Endothelial cell of umbilical vein (primary cell): ENCODE data around the gene AFG1L. TPM values are rescaled to one million over a fixed set of nuclear protein-coding genes. Genes with fewer than 3 reads are reported as not detected.

Experiments used
- BruUV-seq: library from RNA; stranded (reverse); fragments of 400-500 nt; replicated peaks from 2 replicates; lab custom pipeline; 2021; lab: Mats Ljungman, UMichigan
- CTCF ChIA-PET: fragments of 300-600, 350-600 bp; sonication (Branson Sonifier 250); formaldehyde crosslinking; loops from one replicate; lab custom pipeline; 2021; ENCODE audit warnings: antibody characterized with exemption, inconsistent platforms; lab: Charles Lee
- POLR2A ChIA-PET: fragments of 300-600, 350-600 bp; sonication (Branson Sonifier 250); formaldehyde crosslinking; loops from one replicate; lab custom pipeline; 2021; ENCODE audit warnings: antibody characterized with exemption, inconsistent platforms; lab: Charles Lee
- DNase-seq: peaks from one replicate; pipeline ENCODE4 v3.0.0-alpha.2; 2011; ENCODE audit warnings: low read depth, low spot score
- FAIRE-seq: peaks from 2 replicates; lab custom pipeline; 2011; peaks lifted over from hg19 to GRCh38; lab: Jason Lieb, UNC
- H2AFZ ChIP-seq: 2 replicates; pipeline ENCODE4 v1.6.0; 2012; ENCODE audit warnings: low read depth, low read length, control low read depth, inconsistent platforms
- H3K27ac ChIP-seq: 2 replicates; pipeline ENCODE4 v1.5.1; 2011; ENCODE audit warnings: low read depth, mild to moderate bottlenecking, control low read depth, low read length, moderate library complexity; ENCODE audit not compliant: insufficient read depth
- H3K27me3 ChIP-seq, 2 experiments: 2 replicates each; pipeline versions ENCODE4 v1.6.0 to v1.6.1; 2011; ENCODE audit warnings: low read length in 2 of 2, mixed read lengths in 1 of 2; ENCODE audit not compliant: control insufficient read depth in 2 of 2, insufficient read depth in 2 of 2
- H3K36me3 ChIP-seq, 2 experiments: 2 replicates in 1 of 2; 3 replicates in 1 of 2; pipeline ENCODE4 v1.5.1; 2011; ENCODE audit warnings: low read length in 2 of 2, mild to moderate bottlenecking in 1 of 2, moderate library complexity in 1 of 2; ENCODE audit not compliant: control insufficient read depth in 2 of 2, insufficient read depth in 2 of 2; ENCODE audit errors: extremely low read depth in 1 of 2
- H3K4me1 ChIP-seq: 3 replicates; pipeline ENCODE4 v1.5.1; 2011; ENCODE audit warnings: mild to moderate bottlenecking, low read length; ENCODE audit not compliant: control insufficient read depth, insufficient read depth; ENCODE audit errors: extremely low read depth
- H3K4me2 ChIP-seq: 2 replicates; pipeline ENCODE4 v1.6.1; 2011; ENCODE audit warnings: low read length, control low read depth, mixed read lengths; ENCODE audit not compliant: insufficient read depth
- H3K4me3 ChIP-seq, 3 experiments: fragments of 200-600 bp in 1 of 3; sonication (generic), shearing (Covaris generic) in 1 of 3; replicated peaks in 1 of 3; 2 replicates each; pipeline ENCODE4 v1.5.1; 2011 to 2016; ENCODE audit warnings: control low read depth in 3 of 3, low read length in 3 of 3, mild to moderate bottlenecking in 2 of 3, inconsistent platforms in 1 of 3, low read depth in 1 of 3, moderate library complexity in 1 of 3; ENCODE audit not compliant: insufficient read depth in 1 of 3
- H3K79me2 ChIP-seq: 2 replicates; pipeline ENCODE4 v1.6.0; 2012; ENCODE audit warnings: low read length, inconsistent platforms; ENCODE audit not compliant: control insufficient read depth, insufficient read depth
- H3K9ac ChIP-seq: replicated peaks from 2 replicates; pipeline ENCODE3; 2011; ENCODE audit warnings: low read length, control low read depth; ENCODE audit not compliant: insufficient read depth; ENCODE audit errors: extremely low read depth
- H3K9me1 ChIP-seq: replicated peaks from 3 replicates; pipeline ENCODE4 v1.6.0; 2011; ENCODE audit warnings: mild to moderate bottlenecking, low read length; ENCODE audit not compliant: control insufficient read depth, insufficient read depth; ENCODE audit errors: extremely low read depth
- H3K9me3 ChIP-seq: replicated peaks from 2 replicates; pipeline ENCODE4 v1.5.1; 2012; ENCODE audit warnings: low read length, inconsistent platforms; ENCODE audit not compliant: control insufficient read depth, insufficient read depth
- H4K20me1 ChIP-seq: replicated peaks from 2 replicates; pipeline ENCODE3; 2011; ENCODE audit warnings: mild to moderate bottlenecking, low read length; ENCODE audit not compliant: control insufficient read depth, insufficient read depth; ENCODE audit errors: extremely low read depth
- EZH2 ChIP-seq: IDR thresholded peaks from 2 replicates; pipeline ENCODE4 v1.6.1; 2012; ENCODE audit warnings: borderline replicate concordance, low read depth, mild to moderate bottlenecking, moderate library complexity, low read length, inconsistent platforms; ENCODE audit not compliant: severe bottlenecking
- GATA2 ChIP-seq: IDR thresholded peaks from 2 replicates; pipeline ENCODE4 v1.7.0; 2011; ENCODE audit warnings: low read depth, mild to moderate bottlenecking, moderate library complexity, mixed read lengths, low read length; ENCODE audit not compliant: insufficient read length, insufficient read depth
- JUN ChIP-seq: IDR thresholded peaks from 2 replicates; pipeline ENCODE4 v1.6.1; 2011; ENCODE audit warnings: borderline replicate concordance, low read depth; ENCODE audit not compliant: insufficient read length, insufficient read depth
- MAX ChIP-seq: IDR thresholded peaks from 2 replicates; pipeline ENCODE4 v1.6.1; 2011; ENCODE audit not compliant: insufficient read depth, insufficient read length
- MYC ChIP-seq: IDR thresholded peaks from one replicate; pipeline ENCODE4 v1.6.1; 2011; ENCODE audit warnings: mild to moderate bottlenecking, low read depth, low read length
- POLR2AphosphoS5 ChIP-seq: IDR thresholded peaks from 2 replicates; pipeline ENCODE4 v1.6.1; 2012; ENCODE audit warnings: low read depth, mild to moderate bottlenecking, control low read depth, low read length, moderate library complexity; ENCODE audit not compliant: insufficient read depth
- dilution Hi-C: fragments of 300-500 bp; cut with MboI; formaldehyde crosslinking; loops from one replicate; pipeline ENCODE4 v1.15.0; 2019; ENCODE audit warnings: low sequenced_read_pairs; ENCODE audit not compliant: extremely low pct_ligation_motif_present
- intact Hi-C: fragments of 100-400 bp; cut with micrococcal nuclease; formaldehyde crosslinking; loops from one replicate; pipeline ENCODE4 v1.10.0; 2022
- polyA plus RNA-seq, 4 experiments: library from polyadenylated mRNA; depleted of rRNA in 3 of 4; stranded (reverse) in 3 of 4; unstranded in 1 of 4; fragments of >200 nt; gene quantifications; 2 replicates each; pipeline versions ENCODE4 v1.2.1 to v1.2.3, GENCODE V29; 2011 to 2012; ENCODE audit warnings: missing spikeins in 1 of 4
- total RNA-seq: library from RNA; stranded (reverse); gene quantifications from 2 replicates; pipeline ENCODE4 v1.2.3, GENCODE V29; 2021
- TF ChIP-seq, protein P1 (sequence below), 2 donors: IDR thresholded peaks; 1 replicate in 1 of 2; 2 replicates in 1 of 2; pipeline ENCODE4 v1.5.1; 2011; ENCODE audit warnings: low read length in 2 of 2, mild to moderate bottlenecking in 2 of 2, moderate library complexity in 2 of 2, control low read depth in 1 of 2, inconsistent platforms in 1 of 2, low read depth in 1 of 2; ENCODE audit not compliant: insufficient read depth in 1 of 2; ENCODE audit errors: extremely low read depth in 1 of 2

Gene AFG1L
- total and polyA plus RNA-seq, 2 donors (not counting 3 experiments of a cell fraction or from before 2014, with no cell fraction given), result 1.0 to 6.2 TPM

- no peak for FAIRE-seq
- CTCF ChIA-PET, result interaction anchor here (1.0 to 3.1 kb wide), 3 partner anchors 9 to 57 kb away, joined by 3 to 12 read pairs (median 4); no protein-coding TSS in a partner anchor
These were observed 140.5 kb downstream of the AFG1L start for GRCh38 chr6:108435391-108435790.

More at GRCh38 chr6:108435391-108435790, 140.5 kb downstream of the AFG1L start:
- dilution Hi-C loops, result no loop called here
- Histone ChIP-seq H3K4me3 (no peak overlapping the region), H4K20me1 (no peaks in the 10 kb centered on the region), H3K9me1 (no peaks in the 10 kb centered on the region), H2AFZ (no peak overlapping the region), H3K79me2 (no peaks in the 10 kb centered on the region), H3K36me3 (no peaks in the 10 kb centered on the region), H3K4me1 (no peaks in the 10 kb centered on the region), H3K27me3 (no peaks in the 10 kb centered on the region), H3K4me2 (no peak overlapping the region), H3K27ac (no peak overlapping the region), H3K9me3 (no peaks in the 10 kb centered on the region), H3K9ac (no peak overlapping the region)
- POLR2A ChIA-PET, result no interaction called here
- DNase-seq, result no peak
- TF ChIP-seq JUN (no peak), EZH2 (no peak), GATA2 (no peak), MYC (no peak), MAX (no peak), POLR2AphosphoS5 (no peak)
- TF ChIP-seq, protein P1, sequence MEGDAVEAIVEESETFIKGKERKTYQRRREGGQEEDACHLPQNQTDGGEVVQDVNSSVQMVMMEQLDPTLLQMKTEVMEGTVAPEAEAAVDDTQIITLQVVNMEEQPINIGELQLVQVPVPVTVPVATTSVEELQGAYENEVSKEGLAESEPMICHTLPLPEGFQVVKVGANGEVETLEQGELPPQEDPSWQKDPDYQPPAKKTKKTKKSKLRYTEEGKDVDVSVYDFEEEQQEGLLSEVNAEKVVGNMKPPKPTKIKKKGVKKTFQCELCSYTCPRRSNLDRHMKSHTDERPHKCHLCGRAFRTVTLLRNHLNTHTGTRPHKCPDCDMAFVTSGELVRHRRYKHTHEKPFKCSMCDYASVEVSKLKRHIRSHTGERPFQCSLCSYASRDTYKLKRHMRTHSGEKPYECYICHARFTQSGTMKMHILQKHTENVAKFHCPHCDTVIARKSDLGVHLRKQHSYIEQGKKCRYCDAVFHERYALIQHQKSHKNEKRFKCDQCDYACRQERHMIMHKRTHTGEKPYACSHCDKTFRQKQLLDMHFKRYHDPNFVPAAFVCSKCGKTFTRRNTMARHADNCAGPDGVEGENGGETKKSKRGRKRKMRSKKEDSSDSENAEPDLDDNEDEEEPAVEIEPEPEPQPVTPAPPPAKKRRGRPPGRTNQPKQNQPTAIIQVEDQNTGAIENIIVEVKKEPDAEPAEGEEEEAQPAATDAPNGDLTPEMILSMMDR (IDR thresholded peaks at IDR 0.05; ENCODE audit: extremely low read depth in 1 of 2, insufficient read depth in 1 of 2, low read depth in 1 of 2, low read length in 2 of 2), result no peak
- BruUV-seq, result no TSS peak
- intact Hi-C loops, result no loop called here
